A549 (cell line): ENCODE results near the gene ADGRL1. TPM values are rescaled to one million over a fixed set of nuclear protein-coding genes. Genes with fewer than 3 reads are reported as not detected.
"Not testable (repeated sequence)": the region's sequence is repeated elsewhere in the genome, so short reads cannot be mapped to it uniquely, and the experiment has no call there.

Experiments used
- ATAC-seq, 2 experiments: fragments of 200-7000 bp in 1 of 2; fragments of >200 bp in 1 of 2; cut with Nextera tagmentation in 1 of 2; cut with Tn5 transposase in 1 of 2; 3 replicates each; pipeline versions ENCODE4 v1.8.0 to v1.9.1; 2018 to 2020; ENCODE audit warnings: mild to moderate bottlenecking in 1 of 2, moderate library complexity in 1 of 2
- CTCF ChIA-PET: fragments of 300-600 bp; sonication (Branson Sonifier 250); formaldehyde crosslinking; extraction: SDS; loops from one replicate; lab custom pipeline; 2021; ENCODE audit warnings: antibody characterized with exemption, inconsistent platforms; lab: Yijun Ruan, JAX
- POLR2A ChIA-PET: fragments of 350-600 bp; formaldehyde crosslinking; extraction: SDS; loops from one replicate; lab custom pipeline; 2021; ENCODE audit warnings: antibody characterized with exemption, inconsistent platforms; lab: Yijun Ruan, JAX
- DNase-seq, 2 experiments: peaks; one replicate each; pipeline versions ENCODE4 v3.0.0 to v3.0.0-alpha.2; 2011 to 2016; ENCODE audit warnings: low read depth in 1 of 2, low spot score in 1 of 2
- FAIRE-seq: peaks from 2 replicates; lab custom pipeline; 2011; peaks lifted over from hg19 to GRCh38; lab: Jason Lieb, UNC
- H3K27ac ChIP-seq, 2 experiments: fragments of >200 bp; sonication (Bioruptor Twin); formaldehyde crosslinking; 3 replicates each; pipeline ENCODE4 v1.5.1; 2016 to 2017
- H3K4me1 ChIP-seq: fragments of >200 bp; sonication (Bioruptor Twin); formaldehyde crosslinking; 3 replicates; pipeline ENCODE4 v1.6.1; 2016
- H3K4me2 ChIP-seq: fragments of >200 bp; sonication (Bioruptor Twin); formaldehyde crosslinking; 3 replicates; pipeline ENCODE4 v1.6.1; 2016
- H3K4me3 ChIP-seq: fragments of >200 bp; sonication (Bioruptor Twin); formaldehyde crosslinking; 3 replicates; pipeline ENCODE4 v1.5.1; 2016
- H3K9me3 ChIP-seq: fragments of >200 bp; sonication (Bioruptor Twin); formaldehyde crosslinking; 3 replicates; pipeline ENCODE4 v1.6.1; 2016
- JUN ChIP-seq, 2 experiments: fragments of >200 bp; sonication (Bioruptor Twin); formaldehyde crosslinking; IDR thresholded peaks; 2 replicates in 1 of 2; 3 replicates in 1 of 2; pipeline ENCODE4 v1.6.1; 2016 to 2017
- ZFP36 ChIP-seq: fragments of 450-650 bp; IDR thresholded peaks from 2 replicates; pipeline ENCODE4 v1.6.1; 2014; ENCODE audit warnings: borderline replicate concordance; ENCODE audit not compliant: partially characterized antibody
- WGBS: methylation state at CpG from one replicate; pipeline ENCODE4 v1.1.6; 2017; ENCODE audit errors: missing lambda C conversion rate; 5-methylcytosine and 5-hydroxymethylcytosine counted together
- polyA plus RNA-seq, 4 experiments: library from polyadenylated mRNA; depleted of rRNA in 3 of 4; stranded (reverse); fragments of >200 nt; fragmentation: RNase III in 1 of 4; extraction: RNeasy Plus Mini Kit Qiagen cat#74134 plus additional on column Dnase treatment in 1 of 4; gene quantifications; 2 replicates in 3 of 4; 3 replicates in 1 of 4; pipeline ENCODE4 v1.2.3, GENCODE V29; 2011 to 2017
- TF ChIP-seq, protein P1 (sequence below): IDR thresholded peaks from 2 replicates; pipeline ENCODE4 v1.6.1; 2012
- TF ChIP-seq, protein P2 (sequence below): fragments of 250-450 bp; sonication (Bioruptor Pico); IDR thresholded peaks from 2 replicates; pipeline ENCODE4 v1.5.0; 2021; ENCODE audit warnings: mild to moderate bottlenecking, moderate library complexity, borderline replicate concordance

Gene ADGRL1
- polyA plus RNA-seq, 2 of the 4 experiments (the other 2 are of a cell fraction), result 3.9 to 6.0 TPM

- DNase-seq, H3K4me1 ChIP-seq, H3K27ac ChIP-seq, POLR2A ChIA-PET, H3K4me3 ChIP-seq, H3K4me2 ChIP-seq, H3K9me3 ChIP-seq, ATAC-seq, FAIRE-seq: not testable (repeated sequence)
- CTCF ChIA-PET, result interaction anchor here (0.5 to 0.9 kb wide), 2 partner anchors 157 to 339 kb away, joined by 3 to 5 read pairs; no protein-coding TSS in a partner anchor
- 83% methylated on average over 2 of the region's 2 CpGs for WGBS
Observed at GRCh38 chr19:14249891-14250290, 43.9 kb upstream of the ADGRL1 start.

DNA sequence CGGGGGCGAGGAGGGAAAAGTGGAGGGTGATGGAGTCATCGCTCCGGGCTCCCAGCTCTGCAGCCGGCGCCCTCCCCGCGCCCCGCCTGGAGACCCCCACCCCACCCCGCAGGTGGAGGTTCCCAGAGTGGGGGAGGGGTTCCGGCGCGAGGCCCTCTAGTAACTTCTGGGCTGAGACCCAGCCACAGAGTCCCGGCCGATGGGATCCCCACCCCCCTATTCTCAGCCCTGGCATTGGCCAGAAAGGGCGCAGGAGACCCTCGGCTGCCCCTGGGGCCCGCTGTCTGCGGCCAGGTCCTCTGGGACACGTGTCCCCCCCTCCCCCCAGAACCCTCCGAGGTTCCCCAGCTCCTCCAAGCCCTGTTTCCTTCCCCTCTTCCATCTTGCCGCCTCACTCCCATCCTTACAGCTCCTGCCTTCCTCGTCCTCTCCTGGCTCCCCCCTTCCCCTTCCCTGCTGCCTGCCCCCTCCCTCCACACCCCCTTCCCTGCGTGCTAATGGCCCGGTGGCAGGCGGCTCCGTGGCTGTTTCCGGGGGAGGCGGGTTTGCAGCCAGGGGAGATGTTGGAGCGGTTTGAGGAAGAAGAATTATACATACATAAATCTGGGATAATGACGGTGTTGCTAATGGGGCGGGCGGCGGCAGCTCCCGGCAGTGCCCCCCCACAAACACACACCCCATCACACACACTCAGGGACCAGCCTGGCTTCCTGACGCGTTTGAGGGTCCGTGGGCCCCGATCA lies 43.2 kb upstream of the ADGRL1 start:
- peak; percentile 40 to 63; a peak in 5 of 6 replicates for ATAC-seq
- peak overlapping the region; percentile 92 for H3K4me2 ChIP-seq
- FAIRE-seq, H3K9me3 ChIP-seq, POLR2A ChIA-PET, DNase-seq: not testable (repeated sequence)
- H3K27ac ChIP-seq, result peak overlapping the region; percentile 92 to 99
- peak overlapping the region; percentile 53 for H3K4me3 ChIP-seq
- CTCF ChIA-PET, result interaction anchor here (0.5 to 0.9 kb wide), 2 partner anchors 158 to 338 kb away, joined by 3 to 5 read pairs; no protein-coding TSS in a partner anchor
- TF ChIP-seq, protein P1, sequence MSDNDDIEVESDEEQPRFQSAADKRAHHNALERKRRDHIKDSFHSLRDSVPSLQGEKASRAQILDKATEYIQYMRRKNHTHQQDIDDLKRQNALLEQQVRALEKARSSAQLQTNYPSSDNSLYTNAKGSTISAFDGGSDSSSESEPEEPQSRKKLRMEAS, result 0 out of 2 replicates have a peak, but pooled peaks have one; percentile 9
- TF ChIP-seq, all 56 proteins: peak for 1; not testable (repeated sequence) for 55
- 63% methylated on average over 14 of the region's 39 CpGs for whole genome bisulfite sequencing
- not testable (repeated sequence) for H3K4me1 ChIP-seq

- no peaks in the 10 kb centered on the region for H3K4me1 ChIP-seq
- no peaks in the 10 kb centered on the region for H3K9me3 ChIP-seq
- ATAC-seq (peak; percentile 69 to 77), FAIRE-seq (no peak), DNase-seq (peak in 1 of 2 experiments; percentile 22)
- 0% methylated on average over 1 of the region's 20 CpGs for WGBS
- TF ChIP-seq, protein P1, result 0 out of 2 replicates have a peak, but pooled peaks have one; percentile 36
- TF ChIP-seq, protein P2, sequence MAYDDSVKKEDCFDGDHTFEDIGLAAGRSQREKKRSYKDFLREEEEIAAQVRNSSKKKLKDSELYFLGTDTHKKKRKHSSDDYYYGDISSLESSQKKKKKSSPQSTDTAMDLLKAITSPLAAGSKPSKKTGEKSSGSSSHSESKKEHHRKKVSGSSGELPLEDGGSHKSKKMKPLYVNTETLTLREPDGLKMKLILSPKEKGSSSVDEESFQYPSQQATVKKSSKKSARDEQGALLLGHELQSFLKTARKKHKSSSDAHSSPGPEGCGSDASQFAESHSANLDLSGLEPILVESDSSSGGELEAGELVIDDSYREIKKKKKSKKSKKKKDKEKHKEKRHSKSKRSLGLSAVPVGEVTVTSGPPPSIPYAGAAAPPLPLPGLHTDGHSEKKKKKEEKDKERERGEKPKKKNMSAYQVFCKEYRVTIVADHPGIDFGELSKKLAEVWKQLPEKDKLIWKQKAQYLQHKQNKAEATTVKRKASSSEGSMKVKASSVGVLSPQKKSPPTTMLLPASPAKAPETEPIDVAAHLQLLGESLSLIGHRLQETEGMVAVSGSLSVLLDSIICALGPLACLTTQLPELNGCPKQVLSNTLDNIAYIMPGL (CRISPR knock-in tag), result no peak
- TF ChIP-seq JUN (IDR thresholded peaks at IDR 0.05), result peak in 1 of 2 experiments; percentile 29; a peak in 1 of 5 replicates
- H3K4me3 ChIP-seq, result peak overlapping the region; percentile 53
- peak overlapping the region; percentile 92 to 99 for H3K27ac ChIP-seq
- ChIA-PET POLR2A (no interaction called here), CTCF (no interaction called here)
- peak overlapping the region; percentile 92 for H3K4me2 ChIP-seq
Observed at GRCh38 chr19:14248578-14249011, 42.6 kb upstream of the ADGRL1 start.

DNA sequence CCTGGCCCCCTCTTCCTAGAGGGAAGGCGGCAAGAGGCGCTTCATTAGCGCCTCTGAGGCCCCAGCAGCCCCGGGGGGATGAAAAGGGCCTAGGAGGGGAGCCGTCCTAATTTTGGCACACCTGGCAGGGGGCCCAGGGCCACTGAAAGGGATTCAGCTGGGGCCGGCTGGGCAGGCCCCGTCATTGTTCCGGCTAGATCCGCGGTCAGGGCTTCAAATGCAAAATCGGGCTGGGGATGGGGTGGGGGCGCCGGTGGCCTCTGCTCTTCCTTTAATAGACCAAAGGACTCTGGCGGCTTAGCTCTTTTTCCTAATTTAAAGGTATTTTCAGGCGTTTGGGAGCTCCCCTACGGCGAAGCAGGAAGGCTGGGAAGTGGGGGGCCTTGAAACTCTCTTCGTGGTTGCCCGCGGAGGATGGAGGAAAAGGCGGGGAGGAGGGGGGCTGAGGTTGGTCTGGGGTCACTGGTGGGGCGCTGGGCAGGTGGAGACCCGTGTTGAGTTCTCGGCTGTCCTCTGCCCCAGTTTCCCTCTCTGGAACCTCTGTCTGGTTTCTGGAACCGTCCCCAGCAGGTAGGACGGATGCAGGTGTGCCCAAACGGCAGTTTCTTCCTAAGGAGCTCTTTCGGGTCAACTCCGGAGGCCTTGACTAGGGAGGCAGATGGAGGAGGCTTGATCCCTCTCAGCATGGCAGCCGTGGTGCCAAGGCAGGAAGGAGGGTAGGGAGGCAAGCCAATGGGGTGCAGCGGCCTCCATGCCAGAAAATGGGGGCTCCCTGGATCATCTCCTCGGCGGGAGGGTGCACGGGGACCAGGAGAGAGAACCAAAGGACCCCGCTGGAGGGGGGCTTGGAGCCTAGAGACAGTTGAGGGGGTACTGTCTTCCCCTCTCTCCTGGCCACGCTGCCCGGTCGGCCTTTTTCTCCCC lies 41.8 kb upstream of the ADGRL1 start:
- POLR2A ChIA-PET, result not testable (repeated sequence)

GRCh38 chr19:14247205-14247547 lies 41.2 kb upstream of the ADGRL1 start:
- not testable (repeated sequence) for H3K27ac ChIP-seq, H3K4me2 ChIP-seq
- CTCF ChIA-PET, result interaction anchor here (1.0 kb wide), 1 partner anchor 42 kb away, joined by 6 read pairs; no protein-coding TSS in a partner anchor
- TF ChIP-seq ZFP36, result peak; percentile 74
- TF ChIP-seq, all 56 proteins: peak for 1; not testable (repeated sequence) for 55
- FAIRE-seq, H3K4me3 ChIP-seq, ATAC-seq, H3K4me1 ChIP-seq, POLR2A ChIA-PET, H3K9me3 ChIP-seq, DNase-seq: not testable (repeated sequence)
- WGBS, result 81% methylated on average over 6 of the region's 6 CpGs

More for the DNA sequence above, 41.8 kb upstream of the ADGRL1 start:
- not testable (repeated sequence) for ATAC-seq, H3K4me3 ChIP-seq, H3K9me3 ChIP-seq, H3K4me1 ChIP-seq, FAIRE-seq, DNase-seq
- CTCF ChIA-PET, result interaction anchor here (1.0 kb wide), 1 partner anchor 41 kb away, joined by 6 read pairs; no protein-coding TSS in a partner anchor
- H3K27ac ChIP-seq, result peak overlapping the region; percentile 92 to 99; a peak in 5 of 6 replicates
- 88% methylated on average over 27 of the region's 38 CpGs for WGBS
- H3K4me2 ChIP-seq, result peak overlapping the region; percentile 92; the same call in 2 of the 3 replicates

GRCh38 chr19:14244393-14244792 lies 38.4 kb upstream of the ADGRL1 start:
- 60% methylated on average over 5 of the region's 5 CpGs for WGBS
- H3K4me1 ChIP-seq, ATAC-seq, H3K4me2 ChIP-seq, DNase-seq, FAIRE-seq, H3K27ac ChIP-seq, H3K9me3 ChIP-seq, POLR2A ChIA-PET, H3K4me3 ChIP-seq: not testable (repeated sequence)
- CTCF ChIA-PET, result interaction anchor here (1.0 kb wide), 1 partner anchor 44 kb away, joined by 3 read pairs; no protein-coding TSS in a partner anchor

DNA sequence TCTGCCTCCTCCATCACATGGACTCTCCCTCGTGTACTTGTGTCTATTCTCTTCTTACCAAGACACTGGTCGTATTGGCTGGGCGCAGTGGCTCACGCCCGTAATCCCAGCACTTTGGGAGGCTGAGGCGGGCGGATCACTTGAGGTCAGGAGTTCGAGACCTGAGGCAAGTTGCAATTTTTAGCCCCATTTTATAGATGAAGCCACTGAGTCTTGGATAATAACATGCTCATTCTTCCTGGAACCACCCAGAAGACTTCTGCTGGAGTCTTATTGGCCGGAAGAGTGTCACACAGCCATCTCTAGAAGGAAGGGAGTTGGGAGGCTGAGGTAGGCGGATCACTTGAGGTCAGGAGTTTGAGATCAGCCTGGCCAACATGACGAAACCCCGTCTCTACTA lies 37.7 kb upstream of the ADGRL1 start:
- POLR2A ChIA-PET, H3K9me3 ChIP-seq, H3K4me1 ChIP-seq, H3K27ac ChIP-seq, H3K4me2 ChIP-seq, DNase-seq, ATAC-seq, H3K4me3 ChIP-seq, CTCF ChIA-PET, FAIRE-seq: not testable (repeated sequence)
- WGBS, result 85% methylated on average over 12 of the region's 12 CpGs
